Fibroblast of villous mesenchyme (primary cell): ENCODE measurements around the gene MAB21L2. TPM values are rescaled to one million over a fixed set of nuclear protein-coding genes. Genes with fewer than 3 reads are reported as not detected.

Experiments used
- DNase-seq: peaks from one replicate; pipeline ENCODE4 v3.0.0-alpha.2; 2010; ENCODE audit warnings: low read depth
- H3K4me3 ChIP-seq: 2 replicates; pipeline ENCODE4 v1.5.1; 2011; ENCODE audit warnings: low read depth, mild to moderate bottlenecking, low read length
- total RNA-seq: library from RNA; depleted of rRNA; stranded (reverse); fragments of >200 nt; gene quantifications from 2 replicates; pipeline ENCODE4 v1.2.3, GENCODE V29; 2012
- TF ChIP-seq, protein P1 (sequence below): IDR thresholded peaks from 2 replicates; pipeline ENCODE4 v1.5.1; 2012; ENCODE audit warnings: low read depth, mild to moderate bottlenecking, low read length; ENCODE audit not compliant: insufficient read depth

Gene MAB21L2
- total RNA-seq, 1 donor = under 0.01 TPM

DNA sequence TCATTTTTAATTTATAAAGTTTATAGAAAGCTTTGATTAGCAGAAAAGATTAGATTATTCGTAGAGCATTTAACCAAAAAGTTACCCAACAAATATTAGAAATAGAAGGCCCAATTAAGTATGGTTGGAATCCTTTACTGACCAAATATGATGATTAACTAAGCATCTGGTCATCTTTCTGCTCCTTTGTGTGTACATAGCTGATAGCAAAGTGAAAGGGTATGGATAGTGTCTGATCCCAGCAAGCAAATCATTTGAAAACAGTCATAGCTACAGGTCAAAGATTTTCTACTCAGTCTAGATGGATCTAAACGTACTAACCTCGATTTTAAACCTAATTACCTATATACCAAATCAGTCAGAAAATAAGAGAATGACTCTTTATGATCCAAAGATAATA lies 7.3 kb upstream of the MAB21L2 start:
- no peak for DNase-seq
- no peak overlapping the region for H3K4me3 ChIP-seq
- TF ChIP-seq, protein P1, sequence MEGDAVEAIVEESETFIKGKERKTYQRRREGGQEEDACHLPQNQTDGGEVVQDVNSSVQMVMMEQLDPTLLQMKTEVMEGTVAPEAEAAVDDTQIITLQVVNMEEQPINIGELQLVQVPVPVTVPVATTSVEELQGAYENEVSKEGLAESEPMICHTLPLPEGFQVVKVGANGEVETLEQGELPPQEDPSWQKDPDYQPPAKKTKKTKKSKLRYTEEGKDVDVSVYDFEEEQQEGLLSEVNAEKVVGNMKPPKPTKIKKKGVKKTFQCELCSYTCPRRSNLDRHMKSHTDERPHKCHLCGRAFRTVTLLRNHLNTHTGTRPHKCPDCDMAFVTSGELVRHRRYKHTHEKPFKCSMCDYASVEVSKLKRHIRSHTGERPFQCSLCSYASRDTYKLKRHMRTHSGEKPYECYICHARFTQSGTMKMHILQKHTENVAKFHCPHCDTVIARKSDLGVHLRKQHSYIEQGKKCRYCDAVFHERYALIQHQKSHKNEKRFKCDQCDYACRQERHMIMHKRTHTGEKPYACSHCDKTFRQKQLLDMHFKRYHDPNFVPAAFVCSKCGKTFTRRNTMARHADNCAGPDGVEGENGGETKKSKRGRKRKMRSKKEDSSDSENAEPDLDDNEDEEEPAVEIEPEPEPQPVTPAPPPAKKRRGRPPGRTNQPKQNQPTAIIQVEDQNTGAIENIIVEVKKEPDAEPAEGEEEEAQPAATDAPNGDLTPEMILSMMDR = no peak

- no peak for DNase-seq
- TF ChIP-seq, protein P1 = no peak
- no peak overlapping the region for H3K4me3 ChIP-seq
These were observed 4.2 kb upstream of the MAB21L2 start for GRCh38 chr4:150577796-150578195.

GRCh38 chr4:150578745-150579501 lies 3.0 kb upstream of the MAB21L2 start:
- no peak overlapping the region for H3K4me3 ChIP-seq
- TF ChIP-seq, protein P1 = no peak
- no peak for DNase-seq

- peak overlapping the region; percentile 49 for H3K4me3 ChIP-seq
- TF ChIP-seq, protein P1 = no peak
- DNase-seq = peak; percentile 25
These were observed 2.3 kb upstream of the MAB21L2 start for GRCh38 chr4:150579551-150580234.

DNA sequence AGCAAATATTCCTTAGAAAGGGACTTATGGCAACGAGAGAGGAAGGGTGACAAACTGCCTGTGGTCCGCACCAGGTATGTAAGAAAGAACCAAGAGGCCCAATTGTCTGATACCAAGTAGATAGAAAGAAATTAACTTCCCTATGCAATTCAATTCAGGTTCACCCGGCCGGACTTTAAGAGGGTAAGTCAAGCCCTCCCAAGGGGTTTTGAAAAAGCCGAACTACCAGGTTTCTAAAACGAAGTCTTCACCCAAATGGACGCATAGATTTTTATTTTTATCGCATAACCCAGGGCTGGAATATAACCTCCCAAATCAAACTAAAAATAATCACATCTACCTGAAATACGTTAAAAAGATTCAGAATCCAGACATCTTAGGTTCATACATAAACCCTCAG lies 1.6 kb upstream of the MAB21L2 start:
- no peak for DNase-seq
- H3K4me3 ChIP-seq = no peak overlapping the region
- TF ChIP-seq, protein P1 = no peak

DNA sequence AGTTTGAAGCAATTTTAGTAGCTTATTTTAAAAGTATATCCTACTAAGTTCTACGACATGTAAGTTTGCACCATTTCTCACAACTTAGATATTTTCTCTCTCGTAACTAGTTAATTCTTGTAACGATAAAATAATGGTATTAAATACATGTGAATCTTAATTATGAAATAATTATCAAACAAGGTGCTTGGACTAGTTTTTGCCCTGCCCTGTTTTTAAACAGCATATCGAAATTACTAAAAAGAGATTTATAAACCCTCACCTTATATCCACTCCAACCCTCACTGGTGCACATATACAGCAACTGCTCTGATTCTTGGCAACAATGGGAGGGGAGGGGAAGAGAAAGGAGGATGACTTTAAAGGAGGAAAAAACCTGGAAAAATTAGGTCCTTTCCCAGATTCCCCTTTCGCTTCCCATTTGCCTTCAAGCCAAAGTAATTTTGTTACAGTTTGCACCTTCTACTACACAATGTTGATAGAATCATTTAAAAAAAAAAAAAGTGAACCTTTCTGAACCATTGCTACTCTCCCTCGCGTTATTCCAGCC lies 820 bp upstream of the MAB21L2 start:
- TF ChIP-seq, protein P1 = no peak
- H3K4me3 ChIP-seq = no peak overlapping the region

More for the DNA sequence above, 820 bp upstream of the MAB21L2 start:
- no peak for DNase-seq
